ENCODE results near the gene MACC1. TPM values are rescaled to one million over a fixed set of nuclear protein-coding genes. Genes with fewer than 3 reads are reported as not detected.

The MACC1 gene
- total and polyA plus RNA-seq, 10 of the 15 experiments (the other 5 are each of a cell fraction or from before 2014, with no cell fraction given): 6.0 to 61.1 (median 12.7) TPM

DNA sequence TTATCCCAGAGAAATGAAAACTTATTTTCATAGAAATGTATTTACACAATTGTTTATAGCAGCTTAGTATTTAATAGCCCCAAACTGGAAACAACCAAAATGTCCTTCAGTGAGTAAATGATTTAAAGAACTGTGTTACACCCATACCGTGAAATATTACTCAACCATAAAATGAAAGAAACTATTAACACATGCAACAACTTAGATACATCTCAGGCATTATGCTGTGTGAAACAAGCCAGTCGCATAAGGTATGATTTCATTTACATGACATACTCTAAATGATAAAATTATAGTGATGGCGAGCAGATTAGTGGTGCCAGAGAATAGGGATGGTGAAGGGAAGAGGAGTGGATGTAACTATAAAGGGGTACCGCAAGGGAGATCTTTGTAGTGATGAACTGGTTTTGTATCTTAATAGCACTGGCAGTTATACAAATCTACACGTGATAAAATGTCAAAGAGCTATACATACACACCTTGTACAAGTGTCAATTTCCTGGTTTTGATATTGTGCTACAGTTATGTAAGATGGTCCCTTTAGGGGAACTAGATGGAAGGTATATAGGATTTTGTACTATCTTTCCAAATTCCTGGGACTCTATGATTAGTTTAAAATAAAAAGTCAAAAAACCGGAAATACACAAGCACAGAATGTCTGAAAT, 40.5 kb downstream of the MACC1 start:
- Histone ChIP-seq H3K27ac (ENCODE audit: control insufficient read depth, insufficient read depth) (no peak overlapping the region), H3K9me3 (replicated peaks; ENCODE audit: control insufficient read depth, insufficient read depth, low read length) (no peaks in the 10 kb centered on the region; the same call in 2 of the 3 replicates), H3K4me3 (no peak overlapping the region), H3K9ac (ENCODE audit: control insufficient read depth, insufficient read depth, low read length) (no peak overlapping the region), H3K4me1 (ENCODE audit: control insufficient read depth, insufficient read depth, low read length) (no peaks in the 10 kb centered on the region), H3K36me3 (ENCODE audit: control insufficient read depth in 2 of 2, insufficient read depth in 2 of 2, low read length in 1 of 2) (no peaks in the 10 kb centered on the region; a peak in 2 of 4 replicates), H3K27me3 (replicated peaks in 1 of 2; ENCODE audit: control insufficient read depth in 2 of 2, insufficient read depth in 2 of 2, low read length in 1 of 2) (no peaks in the 10 kb centered on the region), H3K79me2 (ENCODE audit: control insufficient read depth, insufficient read depth, low read length) (peaks cover 1% of the 10 kb centered on the region), H2AFZ (ENCODE audit: control insufficient read depth, low read depth, low read length) (no peak overlapping the region), H4K20me1 (ENCODE audit: control insufficient read depth, insufficient read depth) (no peaks in the 10 kb centered on the region), H3K4me2 (ENCODE audit: control insufficient read depth, insufficient read depth) (no peak overlapping the region)
- DNase-seq (ENCODE audit: low read depth, low spot score): no peak
- in situ Hi-C loops (cut with MboI) (no loop called here), intact Hi-C loops (cut with micrococcal nuclease; ENCODE audit: unreplicated experiment) (no loop called here)
- 80% methylated on average over 6 of the region's 6 CpGs for WGBS (ENCODE audit: insufficient coverage, insufficient replicate concordance, low lambda C conversion rate, missing lambda C conversion rate)
- BruUV-seq (replicated peaks): no TSS peak
- TF ChIP-seq ESRRA (IDR thresholded peaks at IDR 0.05; ENCODE audit: low read length) (no peak), TBL1XR1 (IDR thresholded peaks at IDR 0.05; ENCODE audit: low read depth, low read length) (no peak), MTA2 (IDR thresholded peaks at IDR 0.05; ENCODE audit: low read depth) (no peak), KDM1A (IDR thresholded peaks at IDR 0.05; ENCODE audit: borderline replicate concordance) (no peak), SPI1 (IDR thresholded peaks at IDR 0.05; ENCODE audit: borderline replicate concordance, insufficient read depth, low read depth, low read length) (no peak), SIN3A (IDR thresholded peaks at IDR 0.05; ENCODE audit: low read depth, low read length) (no peak), POLR2AphosphoS2 (IDR thresholded peaks at IDR 0.05; ENCODE audit: low read depth, low read length) (no peak), SMAD1 (IDR thresholded peaks at IDR 0.05; ENCODE audit: low read depth, partially characterized antibody) (no peak)
- ChIA-PET POLR2A (interaction anchor here (1.2 kb wide), 1 partner anchor 24 kb away, joined by 3 read pairs; no protein-coding TSS in a partner anchor), RAD21 (ENCODE audit: unreplicated experiment) (interaction anchor here (0.6 to 1.0 kb wide), 3 partner anchors 17 to 64 kb away, joined by 3 to 4 read pairs (median 3); no protein-coding TSS in a partner anchor), CTCF (no interaction called here), SMC1A (ENCODE audit: uncharacterized antibody, unreplicated experiment) (interaction anchor here (0.7 to 1.4 kb wide), 4 partner anchors 12 to 61 kb away, joined by 3 to 6 read pairs (median 3); no protein-coding TSS in a partner anchor)
- FAIRE-seq: no peak
- ATAC-seq: peak; percentile 67

Data from GM12878 (cell line).